ENCODE results near the gene EPHB6.

The EPHB6 gene

DNA sequence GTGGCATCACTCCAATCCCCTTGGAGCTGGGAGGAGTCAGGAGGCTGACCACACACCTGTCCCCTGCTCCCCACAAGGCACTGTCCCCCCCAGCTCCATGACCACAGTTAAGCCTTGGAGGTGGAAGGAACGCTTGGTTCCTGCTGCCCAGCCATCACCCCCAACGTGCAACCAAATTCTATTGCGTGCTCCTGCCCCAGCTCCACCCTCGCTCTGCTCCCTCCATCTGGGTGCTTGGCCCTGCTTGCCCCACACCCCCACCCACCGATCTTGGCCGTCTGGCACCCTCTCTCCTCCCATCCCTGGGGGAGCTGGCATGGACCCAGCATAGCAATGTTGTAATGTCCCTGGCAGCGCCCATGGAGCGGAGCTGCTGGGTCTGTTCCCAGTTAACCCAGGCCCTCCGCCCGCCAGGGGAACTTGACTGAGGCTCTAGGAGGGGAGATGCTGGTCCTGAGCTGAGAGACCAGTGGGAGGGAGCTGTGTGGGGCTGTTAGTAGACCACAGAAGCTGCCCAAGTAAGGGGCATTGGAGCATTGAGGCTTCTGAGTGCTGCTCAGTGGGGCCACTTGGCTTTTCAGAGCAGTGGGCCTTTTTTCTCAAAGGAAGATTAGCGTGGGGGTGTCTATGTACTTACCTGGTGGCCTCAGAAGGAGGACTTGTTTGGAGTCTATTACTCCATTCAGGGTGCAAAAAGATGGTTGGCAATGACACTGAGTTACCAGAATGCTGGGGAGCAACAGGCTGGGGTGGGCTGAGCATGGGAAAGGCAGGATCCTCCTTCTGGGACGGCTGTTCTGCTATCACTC, 1.1 kb downstream of the EPHB6 start:
- Histone ChIP-seq H3K4me3 (ENCODE audit: low read length in 2 of 2) (peak overlapping the region; percentile 59 to 86), H3K27ac (ENCODE audit: low read length) (no peak overlapping the region), H3K9ac (ENCODE audit: low read length in 2 of 2) (peak overlapping the region in 1 of 2 donors; percentile 42), H3K27me3 (ENCODE audit: control insufficient read depth in 1 of 2, insufficient read depth in 2 of 2, low read length in 2 of 2) (no peaks in the 10 kb centered on the region), H3K36me3 (ENCODE audit: control insufficient read depth in 2 of 2, insufficient read depth in 2 of 2, low read length in 2 of 2) (no peaks in the 10 kb centered on the region), H3K4me1 (ENCODE audit: control insufficient read depth, insufficient read depth, low read length) (peaks cover 10% of the 10 kb centered on the region), H3K9me3 (ENCODE audit: control insufficient read depth in 2 of 2, low read length in 2 of 2) (no peaks in the 10 kb centered on the region)

DNA sequence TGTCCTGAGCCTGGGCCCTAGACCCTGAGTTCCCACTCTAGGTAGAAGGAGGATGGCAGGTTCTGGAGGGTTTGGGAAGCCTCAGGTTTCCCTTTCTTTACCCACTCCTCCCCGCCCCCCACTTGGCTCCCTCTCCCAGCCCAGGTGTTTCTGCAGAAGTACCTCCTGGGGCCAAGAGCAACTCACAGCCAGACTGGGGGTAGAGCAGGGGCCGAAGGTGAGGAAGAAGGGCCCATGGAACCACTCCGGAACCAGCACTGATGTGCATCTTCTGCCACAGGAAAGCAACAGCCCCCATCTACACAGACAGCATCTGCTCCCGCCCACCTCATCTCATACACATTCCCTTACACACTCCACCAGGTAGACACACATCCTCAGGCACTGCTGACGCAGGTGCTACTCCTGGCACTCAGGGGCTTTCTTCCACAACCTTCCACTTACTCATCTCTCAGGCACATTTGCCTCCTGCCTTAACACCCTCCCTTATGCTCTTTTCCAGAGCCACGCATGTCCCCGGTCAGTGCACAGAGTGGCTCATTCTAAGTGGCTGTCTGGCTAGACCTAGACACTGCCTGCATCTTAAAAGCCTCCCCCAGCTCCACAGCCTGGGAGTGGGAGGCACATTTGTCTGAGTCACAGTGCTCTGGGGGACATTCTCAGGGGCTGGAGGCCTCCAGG, 1.8 kb downstream of the EPHB6 start:
- H3K27me3 ChIP-seq (ENCODE audit: control insufficient read depth in 1 of 2, insufficient read depth in 2 of 2, low read length in 2 of 2): no peaks in the 10 kb centered on the region
- H3K4me3 ChIP-seq (ENCODE audit: low read length in 2 of 2): no peak overlapping the region
- no peak overlapping the region for H3K27ac ChIP-seq (ENCODE audit: low read length)
- H3K4me1 ChIP-seq (ENCODE audit: control insufficient read depth, insufficient read depth, low read length): peaks cover 10% of the 10 kb centered on the region
- no peak overlapping the region for H3K9ac ChIP-seq (ENCODE audit: low read length in 2 of 2)
- H3K36me3 ChIP-seq (ENCODE audit: control insufficient read depth in 2 of 2, insufficient read depth in 2 of 2, low read length in 2 of 2): no peaks in the 10 kb centered on the region
- H3K9me3 ChIP-seq (ENCODE audit: control insufficient read depth in 2 of 2, low read length in 2 of 2): no peaks in the 10 kb centered on the region

DNA sequence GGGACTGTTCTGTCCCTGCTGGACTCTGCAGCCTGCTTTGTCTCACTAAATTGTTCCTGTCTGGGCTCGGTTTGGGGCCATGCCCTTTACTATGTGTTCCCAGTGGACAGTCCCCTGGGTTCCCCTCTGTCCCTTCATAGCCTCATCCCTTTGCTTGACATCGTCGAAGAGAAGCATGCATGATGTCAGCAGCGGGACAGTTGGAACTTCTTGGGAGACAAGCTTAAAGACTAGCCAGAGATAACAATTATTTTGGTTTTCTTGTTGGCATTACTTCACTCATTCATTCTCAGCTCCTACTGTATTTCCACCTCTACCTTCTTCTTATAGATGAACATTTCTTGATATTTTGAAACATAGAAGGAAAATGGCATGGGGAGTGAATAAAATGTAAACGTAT, 2.7 kb downstream of the EPHB6 start:
- H3K27ac ChIP-seq (ENCODE audit: low read length): no peak overlapping the region
- peaks cover 10% of the 10 kb centered on the region for H3K4me1 ChIP-seq (ENCODE audit: control insufficient read depth, insufficient read depth, low read length)
- no peak overlapping the region for H3K4me3 ChIP-seq (ENCODE audit: low read length in 2 of 2)
- H3K36me3 ChIP-seq (ENCODE audit: control insufficient read depth in 2 of 2, insufficient read depth in 2 of 2, low read length in 2 of 2): no peaks in the 10 kb centered on the region
- H3K27me3 ChIP-seq (ENCODE audit: control insufficient read depth in 1 of 2, insufficient read depth in 2 of 2, low read length in 2 of 2): no peaks in the 10 kb centered on the region
- no peaks in the 10 kb centered on the region for H3K9me3 ChIP-seq (ENCODE audit: control insufficient read depth in 2 of 2, low read length in 2 of 2)
- H3K9ac ChIP-seq (ENCODE audit: low read length in 2 of 2): no peak overlapping the region

DNA sequence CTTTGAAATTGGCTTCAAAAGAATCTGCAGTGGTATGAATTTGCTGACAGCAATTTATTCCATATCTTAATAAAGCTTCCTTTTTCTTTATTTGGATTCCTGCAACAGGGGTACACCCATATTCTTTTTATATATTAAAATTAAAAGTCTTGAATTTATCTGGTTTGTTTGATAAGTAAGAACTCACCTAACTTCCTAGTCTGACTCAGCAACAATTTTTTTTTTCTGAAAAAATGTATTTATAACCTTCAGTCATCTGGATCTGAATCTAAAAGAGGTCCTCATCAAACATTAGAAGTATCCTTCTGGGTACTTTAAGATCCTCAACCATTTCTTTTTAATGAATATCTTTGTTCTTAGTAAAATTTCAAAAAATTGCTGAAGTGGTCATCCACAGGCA, 4.5 kb downstream of the EPHB6 start:
- Histone ChIP-seq H3K36me3 (ENCODE audit: control insufficient read depth in 2 of 2, insufficient read depth in 2 of 2, low read length in 2 of 2) (no peaks in the 10 kb centered on the region), H3K27me3 (ENCODE audit: control insufficient read depth in 1 of 2, insufficient read depth in 2 of 2, low read length in 2 of 2) (no peaks in the 10 kb centered on the region), H3K27ac (ENCODE audit: low read length) (no peak overlapping the region), H3K4me1 (ENCODE audit: control insufficient read depth, insufficient read depth, low read length) (peaks cover 10% of the 10 kb centered on the region), H3K9ac (ENCODE audit: low read length in 2 of 2) (no peak overlapping the region), H3K4me3 (ENCODE audit: low read length in 2 of 2) (no peak overlapping the region), H3K9me3 (ENCODE audit: control insufficient read depth in 2 of 2, low read length in 2 of 2) (no peaks in the 10 kb centered on the region)

DNA sequence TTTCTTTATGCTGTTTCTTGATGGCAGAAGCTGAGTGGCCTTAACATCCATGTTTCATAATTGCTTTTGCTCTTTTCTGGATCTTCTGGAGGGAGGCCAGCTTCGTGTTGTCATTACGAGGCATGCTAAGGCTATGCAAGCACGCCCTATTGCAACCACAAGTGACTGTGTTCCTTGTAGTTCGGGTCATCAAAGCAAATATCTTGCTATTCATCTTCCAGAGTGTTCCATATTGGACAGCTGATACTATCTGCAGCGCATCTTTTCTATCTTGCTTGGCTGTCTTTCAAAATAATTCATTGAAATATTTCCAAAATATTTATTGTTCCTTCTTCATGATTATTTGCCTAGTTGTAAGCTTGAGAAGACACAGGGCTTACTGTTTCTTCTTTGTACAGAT, 5.0 kb downstream of the EPHB6 start:
- no peak overlapping the region for H3K9ac ChIP-seq (ENCODE audit: low read length in 2 of 2)
- H3K36me3 ChIP-seq (ENCODE audit: control insufficient read depth in 2 of 2, insufficient read depth in 2 of 2, low read length in 2 of 2): no peaks in the 10 kb centered on the region
- H3K4me1 ChIP-seq (ENCODE audit: control insufficient read depth, insufficient read depth, low read length): peaks cover 10% of the 10 kb centered on the region
- no peaks in the 10 kb centered on the region for H3K27me3 ChIP-seq (ENCODE audit: control insufficient read depth in 1 of 2, insufficient read depth in 2 of 2, low read length in 2 of 2)
- H3K27ac ChIP-seq (ENCODE audit: low read length): no peak overlapping the region
- H3K9me3 ChIP-seq (ENCODE audit: control insufficient read depth in 2 of 2, low read length in 2 of 2): no peaks in the 10 kb centered on the region
- no peak overlapping the region for H3K4me3 ChIP-seq (ENCODE audit: low read length in 2 of 2)

DNA sequence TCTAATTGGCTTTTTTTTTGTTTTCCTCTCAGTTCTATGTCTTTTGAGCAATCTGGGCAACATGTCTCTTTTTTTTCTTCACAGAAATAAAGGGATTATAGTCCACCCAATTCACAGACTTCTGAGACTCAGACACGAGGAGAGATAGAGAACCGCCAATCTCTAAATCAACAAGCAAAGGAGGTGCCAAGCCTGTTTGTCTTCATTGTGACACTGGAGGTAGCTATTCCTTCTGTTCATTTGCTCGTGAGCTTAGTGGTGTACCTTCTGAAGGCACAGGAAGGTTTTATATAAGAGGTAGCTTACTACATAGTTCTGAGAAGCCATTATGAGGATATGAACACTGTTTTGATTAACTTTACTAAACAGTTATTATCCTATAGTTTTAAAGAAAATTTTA, 6.1 kb downstream of the EPHB6 start:
- Histone ChIP-seq H3K9ac (ENCODE audit: low read length in 2 of 2) (no peak overlapping the region), H3K4me3 (ENCODE audit: low read length in 2 of 2) (no peak overlapping the region), H3K36me3 (ENCODE audit: control insufficient read depth in 2 of 2, insufficient read depth in 2 of 2, low read length in 2 of 2) (no peaks in the 10 kb centered on the region), H3K27me3 (ENCODE audit: control insufficient read depth in 1 of 2, insufficient read depth in 2 of 2, low read length in 2 of 2) (no peaks in the 10 kb centered on the region), H3K4me1 (ENCODE audit: control insufficient read depth, insufficient read depth, low read length) (peaks cover 2% of the 10 kb centered on the region), H3K27ac (ENCODE audit: low read length) (no peak overlapping the region), H3K9me3 (ENCODE audit: control insufficient read depth in 2 of 2, low read length in 2 of 2) (no peaks in the 10 kb centered on the region)

DNA sequence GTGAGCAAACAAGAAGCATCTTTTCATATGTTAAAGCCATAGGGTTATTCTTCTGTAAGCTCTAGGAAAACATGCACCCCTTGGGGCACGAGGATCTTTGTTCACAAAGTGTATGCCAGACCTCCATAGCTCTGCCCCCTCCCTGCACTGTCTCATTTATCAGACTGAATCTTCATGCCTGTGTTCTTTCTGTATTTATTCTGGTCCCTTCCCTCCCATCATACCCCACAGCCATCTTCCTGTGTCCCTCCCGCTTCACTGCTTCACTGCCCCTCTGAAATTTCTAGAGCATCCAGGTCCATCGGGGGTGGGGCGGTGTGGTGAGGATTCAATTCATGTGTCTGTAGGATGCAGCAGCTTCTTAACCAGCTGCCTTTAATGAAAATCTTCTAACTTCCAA, 7.5 kb downstream of the EPHB6 start:
- H3K4me3 ChIP-seq (ENCODE audit: low read length in 2 of 2): no peak overlapping the region
- no peaks in the 10 kb centered on the region for H3K36me3 ChIP-seq (ENCODE audit: control insufficient read depth in 2 of 2, insufficient read depth in 2 of 2, low read length in 2 of 2)
- no peak overlapping the region for H3K27ac ChIP-seq (ENCODE audit: low read length)
- H3K27me3 ChIP-seq (ENCODE audit: control insufficient read depth in 1 of 2, insufficient read depth in 2 of 2, low read length in 2 of 2): no peaks in the 10 kb centered on the region
- no peaks in the 10 kb centered on the region for H3K9me3 ChIP-seq (ENCODE audit: control insufficient read depth in 2 of 2, low read length in 2 of 2)
- no peak overlapping the region for H3K9ac ChIP-seq (ENCODE audit: low read length in 2 of 2)
- H3K4me1 ChIP-seq (ENCODE audit: control insufficient read depth, insufficient read depth, low read length): no peaks in the 10 kb centered on the region

DNA sequence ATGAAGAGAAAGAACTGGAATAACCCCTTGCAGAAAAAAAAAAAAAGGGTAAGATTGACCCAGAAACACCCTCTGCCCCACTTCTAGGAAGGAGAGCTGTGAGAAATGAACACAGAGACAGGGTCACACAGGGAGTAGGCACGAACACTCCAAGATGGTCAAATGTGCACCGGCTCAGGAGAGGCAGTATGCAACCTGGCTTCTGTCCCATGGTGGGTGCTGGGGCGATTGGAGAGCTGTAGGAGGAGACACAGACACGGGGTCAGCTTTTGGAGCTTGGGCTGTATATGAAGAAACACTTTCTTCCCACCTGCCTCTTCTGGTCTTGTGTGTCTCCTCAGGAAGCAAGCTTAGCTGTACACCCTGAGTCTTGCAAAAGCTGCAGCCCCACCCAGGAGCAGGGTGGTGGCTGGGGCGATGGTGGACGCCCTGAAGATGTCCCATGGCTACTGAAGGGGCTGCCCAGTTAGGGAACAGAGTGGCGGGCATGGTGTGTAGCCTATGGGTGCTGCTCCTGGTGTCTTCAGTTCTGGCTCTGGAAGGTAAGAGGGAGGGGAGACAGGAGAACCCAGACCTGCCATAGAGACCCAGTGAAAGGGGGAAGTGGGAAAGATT, 8.0 kb downstream of the EPHB6 start:
- Histone ChIP-seq H3K4me1 (ENCODE audit: control insufficient read depth, insufficient read depth, low read length) (no peaks in the 10 kb centered on the region), H3K9ac (ENCODE audit: low read length in 2 of 2) (no peak overlapping the region), H3K4me3 (ENCODE audit: low read length in 2 of 2) (no peak overlapping the region), H3K27ac (ENCODE audit: low read length) (no peak overlapping the region), H3K27me3 (ENCODE audit: control insufficient read depth in 1 of 2, insufficient read depth in 2 of 2, low read length in 2 of 2) (no peaks in the 10 kb centered on the region), H3K36me3 (ENCODE audit: control insufficient read depth in 2 of 2, insufficient read depth in 2 of 2, low read length in 2 of 2) (no peaks in the 10 kb centered on the region), H3K9me3 (ENCODE audit: control insufficient read depth in 2 of 2, low read length in 2 of 2) (no peaks in the 10 kb centered on the region)

DNA sequence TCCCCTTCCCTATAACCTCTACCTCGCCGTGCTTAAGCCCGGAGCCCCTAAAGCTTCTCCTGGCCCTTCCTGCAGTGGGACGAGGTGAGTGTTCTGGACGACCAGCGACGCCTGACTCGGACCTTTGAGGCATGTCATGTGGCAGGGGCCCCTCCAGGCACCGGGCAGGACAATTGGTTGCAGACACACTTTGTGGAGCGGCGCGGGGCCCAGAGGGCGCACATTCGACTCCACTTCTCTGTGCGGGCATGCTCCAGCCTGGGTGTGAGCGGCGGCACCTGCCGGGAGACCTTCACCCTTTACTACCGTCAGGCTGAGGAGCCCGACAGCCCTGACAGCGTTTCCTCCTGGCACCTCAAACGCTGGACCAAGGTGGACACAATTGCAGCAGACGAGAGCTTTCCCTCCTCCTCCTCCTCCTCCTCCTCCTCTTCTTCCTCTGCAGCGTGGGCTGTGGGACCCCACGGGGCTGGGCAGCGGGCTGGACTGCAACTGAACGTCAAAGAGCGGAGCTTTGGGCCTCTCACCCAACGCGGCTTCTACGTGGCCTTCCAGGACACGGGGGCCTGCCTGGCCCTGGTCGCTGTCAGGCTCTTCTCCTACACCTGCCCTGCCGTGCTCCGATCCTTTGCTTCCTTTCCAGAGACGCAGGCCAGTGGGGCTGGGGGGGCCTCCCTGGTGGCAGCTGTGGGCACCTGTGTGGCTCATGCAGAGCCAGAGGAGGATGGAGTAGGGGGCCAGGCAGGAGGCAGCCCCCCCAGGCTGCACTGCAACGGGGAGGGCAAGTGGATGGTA, 9.2 kb downstream of the EPHB6 start:
- no peak overlapping the region for H3K9ac ChIP-seq (ENCODE audit: low read length in 2 of 2)
- H3K4me1 ChIP-seq (ENCODE audit: control insufficient read depth, insufficient read depth, low read length): no peaks in the 10 kb centered on the region
- H3K4me3 ChIP-seq (ENCODE audit: low read length in 2 of 2): no peak overlapping the region
- H3K27me3 ChIP-seq (ENCODE audit: control insufficient read depth in 1 of 2, insufficient read depth in 2 of 2, low read length in 2 of 2): no peaks in the 10 kb centered on the region
- no peak overlapping the region for H3K27ac ChIP-seq (ENCODE audit: low read length)
- no peaks in the 10 kb centered on the region for H3K9me3 ChIP-seq (ENCODE audit: control insufficient read depth in 2 of 2, low read length in 2 of 2)
- no peaks in the 10 kb centered on the region for H3K36me3 ChIP-seq (ENCODE audit: control insufficient read depth in 2 of 2, insufficient read depth in 2 of 2, low read length in 2 of 2)

DNA sequence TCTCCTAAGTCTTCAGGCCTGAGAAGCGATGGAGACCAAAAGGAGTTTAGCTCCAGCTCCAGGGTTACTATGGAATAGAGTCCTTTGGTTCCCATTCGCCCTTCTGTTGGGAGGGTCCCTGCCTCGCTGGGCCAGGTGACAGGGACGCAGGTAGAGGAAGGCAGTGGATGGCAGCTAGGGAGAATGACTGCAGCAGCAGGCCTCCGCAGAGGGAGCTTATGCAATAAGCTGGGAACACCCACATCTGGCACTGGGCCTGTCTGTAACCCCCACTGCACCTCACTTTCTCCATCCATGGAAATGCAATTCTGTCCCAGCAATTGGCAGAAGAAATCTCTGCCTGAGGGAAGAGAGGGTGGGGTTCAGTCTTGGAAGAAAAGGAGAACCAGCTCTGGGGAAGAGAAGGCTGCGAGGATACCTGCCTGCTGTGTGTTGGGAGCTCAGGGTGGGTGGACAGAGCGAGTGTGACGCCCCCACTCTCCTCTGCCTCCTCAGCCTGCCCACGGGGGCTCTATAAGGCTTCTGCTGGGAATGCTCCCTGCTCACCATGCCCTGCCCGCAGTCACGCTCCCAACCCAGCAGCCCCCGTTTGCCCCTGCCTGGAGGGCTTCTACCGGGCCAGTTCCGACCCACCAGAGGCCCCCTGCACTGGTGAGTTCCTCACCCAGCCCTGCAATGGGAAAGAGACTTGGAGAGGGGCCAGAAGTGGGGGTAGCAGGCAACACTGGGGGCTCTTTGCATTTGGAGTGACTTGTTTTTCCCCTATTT, 10.3 kb downstream of the EPHB6 start:
- Histone ChIP-seq H3K4me1 (ENCODE audit: control insufficient read depth, insufficient read depth, low read length) (no peaks in the 10 kb centered on the region), H3K36me3 (ENCODE audit: control insufficient read depth in 2 of 2, insufficient read depth in 2 of 2, low read length in 2 of 2) (no peaks in the 10 kb centered on the region), H3K9ac (ENCODE audit: low read length in 2 of 2) (no peak overlapping the region), H3K4me3 (ENCODE audit: low read length in 2 of 2) (no peak overlapping the region), H3K27me3 (ENCODE audit: control insufficient read depth in 1 of 2, insufficient read depth in 2 of 2, low read length in 2 of 2) (no peaks in the 10 kb centered on the region), H3K9me3 (ENCODE audit: control insufficient read depth in 2 of 2, low read length in 2 of 2) (no peaks in the 10 kb centered on the region), H3K27ac (ENCODE audit: low read length) (no peak overlapping the region)

All from stomach smooth muscle (tissue), 2 donors.